GM21619 (cell line): ENCODE measurements around the gene PSD2.
"Not testable (repeated sequence)": the region's sequence is repeated elsewhere in the genome, so short reads cannot be mapped to it uniquely, and the experiment has no call there.

Experiments used
- ATAC-seq: cut with Tn5 transposase; IDR thresholded peaks from one replicate; pipeline ENCODE4 v1.9.1; 2021; ENCODE audit not compliant: unreplicated experiment

PSD2 gene

GRCh38 chr5:139789116-139789844 is 6.3 kb upstream of the PSD2 start:
- no peak for ATAC-seq

GRCh38 chr5:139789845-139790189 is 5.8 kb upstream of the PSD2 start:
- no peak for ATAC-seq

GRCh38 chr5:139792218-139792617 is 3.4 kb upstream of the PSD2 start:
- no peak for ATAC-seq

- ATAC-seq: not testable (repeated sequence)
Measured at GRCh38 chr5:139792655-139793054, 3.0 kb upstream of the PSD2 start.

- ATAC-seq: no peak
Measured at GRCh38 chr5:139794067-139794846, 1.4 kb upstream of the PSD2 start.

- ATAC-seq: no peak
Measured at GRCh38 chr5:139796061-139796806, 626 bp downstream of the PSD2 start.

- no peak for ATAC-seq
Measured at GRCh38 chr5:139797335-139797734, 1.7 kb downstream of the PSD2 start.

- no peak for ATAC-seq
Measured at GRCh38 chr5:139797856-139798510, 2.4 kb downstream of the PSD2 start.

GRCh38 chr5:139798883-139799282 is 3.3 kb downstream of the PSD2 start:
- no peak for ATAC-seq

- ATAC-seq: no peak
Measured at GRCh38 chr5:139799359-139799758, 3.8 kb downstream of the PSD2 start.

- ATAC-seq: no peak
Measured at GRCh38 chr5:139803978-139804377, 8.4 kb downstream of the PSD2 start.

- no peak for ATAC-seq
Measured at GRCh38 chr5:139804800-139805397, 9.3 kb downstream of the PSD2 start.

- ATAC-seq: no peak
Measured at GRCh38 chr5:139805545-139805944, 9.9 kb downstream of the PSD2 start.

GRCh38 chr5:139806111-139806510 is 10.5 kb downstream of the PSD2 start:
- no peak for ATAC-seq

GRCh38 chr5:139806726-139807646 is 11.4 kb downstream of the PSD2 start:
- no peak for ATAC-seq

GRCh38 chr5:139807647-139808030 is 12.0 kb downstream of the PSD2 start:
- no peak for ATAC-seq

- ATAC-seq: no peak
Measured at GRCh38 chr5:139808481-139809330, 13.1 kb downstream of the PSD2 start.

GRCh38 chr5:139809331-139809810 is 13.8 kb downstream of the PSD2 start:
- no peak for ATAC-seq
